NCI-H69 (cell line): ENCODE measurements around the gene MED25.

Source experiments
- DNase-seq: peaks from one replicate; lab custom pipeline; 2025; lab: John Stamatoyannopoulos, UW

MED25 gene

DNA sequence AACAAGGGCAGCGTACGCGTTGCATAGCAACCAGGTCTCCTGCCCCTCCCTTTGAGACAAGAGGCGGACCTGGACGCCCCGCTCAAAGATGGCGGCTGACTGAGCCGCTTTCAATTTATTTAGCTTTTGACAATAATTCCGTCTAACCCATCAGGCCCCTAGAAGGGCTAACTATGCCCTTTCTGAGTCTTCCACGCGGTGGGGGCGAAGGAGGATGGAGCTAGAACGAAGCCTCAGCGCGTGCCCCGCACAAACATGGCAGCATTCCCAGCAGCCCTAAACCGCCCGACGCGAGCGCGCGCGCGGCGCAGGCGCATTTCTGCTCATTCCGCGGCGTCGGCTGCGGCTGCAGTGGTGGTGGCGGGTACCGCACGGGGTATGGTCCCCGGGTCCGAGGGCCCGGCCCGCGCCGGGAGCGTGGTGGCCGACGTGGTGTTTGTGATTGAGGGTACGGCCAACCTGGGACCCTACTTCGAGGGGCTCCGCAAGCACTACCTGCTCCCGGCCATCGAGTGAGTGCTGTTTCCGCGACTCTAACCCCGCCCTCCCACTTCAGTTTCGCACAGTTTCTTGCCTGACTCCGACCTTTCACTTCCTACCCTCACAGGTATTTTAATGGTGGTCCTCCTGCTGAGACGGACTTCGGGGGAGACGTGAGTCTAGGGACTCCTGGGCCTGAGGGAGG, at the start of gene MED25:
TSS of gene MED25 (plus strand) at position 326 of the 685 bp plus-strand sequence. CDS start at position 379, 53 bp downstream.
- DNase-seq, result peak; percentile 91

DNA sequence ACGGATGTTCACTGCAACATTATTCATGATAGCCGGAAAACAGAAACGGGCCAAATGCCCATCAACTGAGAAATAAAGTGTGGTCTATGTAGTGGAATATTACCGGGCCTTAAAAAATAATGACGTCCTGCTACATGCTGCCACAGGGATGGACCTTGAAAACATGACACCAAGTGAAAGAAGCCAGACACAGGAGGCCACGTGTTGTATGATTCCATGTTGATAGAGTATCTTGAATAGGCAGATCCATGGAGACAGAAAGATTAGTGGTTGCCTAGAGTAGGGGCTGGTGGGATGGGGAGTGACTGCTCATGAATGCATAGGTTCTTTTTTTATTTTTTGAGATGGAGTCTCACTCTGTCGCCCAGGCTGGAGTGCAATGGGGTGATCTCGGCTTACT, 47.6 kb upstream of the MED25 start:
- no peak for DNase-seq

DNA sequence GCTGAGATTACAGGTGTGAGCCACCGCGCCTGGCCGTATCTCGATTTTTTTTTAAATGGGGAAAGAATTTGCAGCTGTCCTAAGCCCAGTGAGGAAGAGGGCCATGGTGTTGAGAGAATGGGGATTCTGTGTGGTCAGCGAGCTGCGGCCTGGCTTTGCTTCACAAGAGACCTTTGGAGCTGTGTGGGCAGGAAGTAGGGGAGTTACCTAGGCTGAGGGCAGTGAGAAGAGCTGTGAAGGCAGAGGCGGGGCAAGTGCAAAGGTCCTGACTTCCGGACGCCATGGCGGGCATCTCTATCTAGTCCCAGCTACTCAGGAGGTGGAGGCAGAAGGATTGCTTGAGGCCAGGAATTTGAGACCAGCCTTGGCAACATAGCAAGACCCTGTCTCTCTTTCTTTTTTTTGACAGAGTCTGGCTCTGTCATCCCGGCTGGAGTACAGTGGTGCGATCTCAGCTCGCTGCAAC, 46.4 kb upstream of the MED25 start:
- no peak for DNase-seq

DNA sequence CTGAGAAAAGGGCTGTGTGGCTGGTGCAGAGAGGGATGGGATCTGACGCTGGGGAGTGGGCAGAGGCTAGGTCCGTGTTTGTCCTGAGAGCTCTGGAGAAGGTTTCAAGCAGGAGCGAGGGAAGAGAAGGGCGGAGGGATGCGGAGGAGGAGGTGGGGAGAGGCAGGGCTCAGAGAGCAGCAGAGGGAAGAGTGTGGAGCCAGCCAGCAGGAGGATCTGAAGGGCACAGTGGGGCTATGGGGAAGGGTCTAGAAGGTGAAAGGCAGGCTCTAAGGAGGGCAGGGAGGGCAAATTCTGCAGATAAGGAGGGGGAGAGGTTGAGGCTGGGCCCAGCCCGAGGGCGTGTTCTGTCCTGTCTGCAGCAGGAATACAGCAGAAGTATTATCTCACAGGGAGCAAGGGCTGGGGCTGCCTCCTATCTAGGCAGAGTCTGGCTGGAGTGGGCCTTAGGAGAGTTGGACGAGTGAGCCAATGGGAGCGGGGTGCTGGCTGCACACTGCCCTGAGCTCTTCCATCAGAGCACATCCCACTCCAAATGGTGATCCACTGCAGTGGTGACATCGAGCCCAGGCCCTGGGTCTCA, 45.1 kb upstream of the MED25 start:
- no peak for DNase-seq

DNA sequence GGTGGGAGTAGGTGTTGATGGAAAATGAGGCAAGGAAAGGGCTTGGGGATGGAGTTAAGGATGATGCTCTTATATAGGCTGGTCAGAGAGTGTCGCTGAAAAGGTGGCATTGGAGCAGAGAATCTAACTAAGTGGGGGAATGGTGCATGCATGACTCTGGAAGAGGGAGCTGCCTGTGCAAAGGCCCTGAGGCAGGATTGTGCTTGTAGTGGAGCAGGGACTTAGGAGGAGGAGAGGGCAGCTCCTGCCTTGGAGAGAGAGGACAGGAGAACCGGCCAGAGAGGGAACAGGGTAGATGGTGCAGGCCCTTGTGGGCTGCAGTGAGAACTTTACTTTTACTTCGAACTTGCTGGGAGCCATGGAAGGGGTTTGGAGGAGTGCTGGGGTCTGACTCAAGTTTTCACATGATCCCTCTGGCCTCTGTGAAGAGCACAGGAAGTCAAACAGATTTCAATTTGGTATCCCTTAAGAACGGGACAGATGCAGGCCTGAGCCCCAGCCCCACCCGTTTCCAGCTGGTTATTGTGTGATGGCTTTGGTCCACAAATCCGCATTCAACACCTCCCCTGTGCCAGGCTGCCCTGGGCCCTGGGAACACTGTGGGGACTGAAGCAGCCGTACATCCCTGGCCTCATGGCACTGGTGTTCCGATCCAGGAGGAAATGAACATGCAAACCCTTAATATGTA, 44.3 kb upstream of the MED25 start:
- DNase-seq, result no peak

DNA sequence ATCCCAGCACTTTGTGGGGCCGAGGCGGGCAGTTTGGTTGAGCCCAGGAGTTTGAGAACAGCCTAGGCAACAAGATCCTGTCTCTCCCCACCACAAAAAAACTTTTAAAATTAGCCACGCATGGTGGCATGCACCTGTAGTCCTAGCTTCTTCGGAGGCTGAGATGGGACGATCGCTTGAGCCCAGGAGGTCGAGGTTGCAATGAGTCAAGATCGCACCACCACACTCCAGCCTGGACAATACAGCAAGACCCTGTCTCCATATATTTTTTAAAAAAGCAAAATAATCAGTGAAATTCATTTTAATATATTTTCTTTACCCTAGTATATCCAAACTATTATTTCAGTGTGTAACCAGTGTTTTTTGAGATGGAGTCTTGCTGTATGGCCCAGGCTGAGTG, 43.1 kb upstream of the MED25 start:
- no peak for DNase-seq

DNA sequence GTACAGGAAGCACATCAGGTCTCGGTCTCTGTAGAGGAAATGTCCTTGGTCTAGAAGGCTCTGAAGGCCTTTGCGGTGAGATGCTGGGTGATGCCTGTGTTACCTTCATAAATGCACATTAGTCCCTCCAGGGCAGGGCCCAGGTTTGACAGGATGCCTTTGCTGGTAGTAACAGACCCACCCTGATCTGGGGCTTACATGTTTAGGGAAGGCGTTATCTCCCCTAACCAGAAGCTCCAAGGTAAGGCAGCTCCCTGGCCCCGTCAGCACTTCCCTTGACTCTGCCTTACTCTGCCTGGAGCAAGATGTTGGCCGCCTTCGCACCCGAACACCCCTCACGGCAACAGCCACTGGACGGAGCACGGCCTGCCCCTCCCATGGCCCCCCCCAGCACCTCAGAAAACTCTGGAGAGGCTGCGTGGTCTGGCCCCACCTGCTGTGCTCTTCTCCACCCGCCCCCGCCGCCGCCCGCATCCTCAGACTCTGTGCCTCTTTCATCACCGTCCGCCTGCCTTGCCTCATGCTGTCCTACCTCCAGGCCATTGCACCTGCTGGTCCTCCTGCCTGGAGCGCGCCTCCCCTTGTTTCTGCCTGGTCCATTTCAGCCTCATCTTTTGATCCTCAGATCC, 42.2 kb upstream of the MED25 start:
- no peak for DNase-seq

DNA sequence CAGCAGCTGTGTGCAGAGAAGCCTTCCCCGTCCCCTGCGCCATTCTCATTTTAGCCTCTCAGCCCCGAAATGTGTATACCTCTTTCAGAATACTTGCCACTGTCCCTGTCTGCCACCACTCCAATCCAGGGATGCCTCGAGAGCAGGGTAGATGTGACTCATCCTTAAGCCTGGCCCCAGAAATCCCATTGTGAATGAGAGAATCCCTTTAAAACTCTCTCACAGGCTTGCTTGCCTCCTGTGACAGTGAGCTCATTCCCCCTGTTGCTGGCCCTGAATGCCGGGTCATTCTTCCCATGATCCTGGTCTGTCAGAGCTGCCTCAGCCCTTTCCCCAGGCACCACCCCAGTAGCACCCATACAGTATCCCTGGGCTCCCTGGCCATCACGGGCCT, 41.7 kb upstream of the MED25 start:
- DNase-seq, result no peak

DNA sequence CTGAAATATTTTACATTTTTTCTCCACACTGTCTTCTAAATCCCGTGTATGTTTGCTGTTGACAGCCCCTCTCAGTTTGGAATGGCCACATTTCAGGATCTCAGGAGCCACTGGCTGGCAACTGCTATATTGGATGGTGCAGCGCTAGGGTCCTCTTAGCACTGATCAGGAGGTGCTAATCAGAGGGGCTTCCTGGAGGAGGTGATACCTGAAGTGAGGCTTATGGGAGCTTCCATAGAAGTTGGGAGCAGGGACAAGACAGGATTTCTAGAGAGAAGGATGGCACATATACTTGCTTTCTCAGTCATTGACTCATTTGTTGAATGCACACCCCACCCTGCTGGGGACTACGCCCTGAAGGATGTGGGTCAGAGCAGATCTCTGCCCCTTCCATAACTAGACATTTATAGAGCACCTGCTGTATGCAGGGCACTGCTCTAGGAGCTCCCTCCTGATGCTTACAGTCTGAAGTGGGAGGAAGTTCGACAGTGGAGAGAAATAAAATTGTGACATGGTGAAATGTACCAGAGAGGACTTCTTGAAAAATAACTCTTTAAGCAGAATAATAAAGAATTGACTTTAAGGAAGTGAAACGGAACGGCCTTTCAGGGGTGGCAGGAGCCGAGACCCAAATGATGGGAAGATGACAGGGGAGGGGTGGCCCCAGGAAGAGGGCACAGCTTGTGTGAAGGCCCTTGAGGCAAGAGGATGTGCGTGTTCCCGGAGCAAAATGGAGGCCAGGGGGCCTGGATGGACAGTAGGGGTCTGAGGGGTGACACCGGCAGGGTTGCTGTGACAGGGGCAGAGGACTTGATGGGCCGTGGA, 38.1 kb upstream of the MED25 start:
- no peak for DNase-seq

DNA sequence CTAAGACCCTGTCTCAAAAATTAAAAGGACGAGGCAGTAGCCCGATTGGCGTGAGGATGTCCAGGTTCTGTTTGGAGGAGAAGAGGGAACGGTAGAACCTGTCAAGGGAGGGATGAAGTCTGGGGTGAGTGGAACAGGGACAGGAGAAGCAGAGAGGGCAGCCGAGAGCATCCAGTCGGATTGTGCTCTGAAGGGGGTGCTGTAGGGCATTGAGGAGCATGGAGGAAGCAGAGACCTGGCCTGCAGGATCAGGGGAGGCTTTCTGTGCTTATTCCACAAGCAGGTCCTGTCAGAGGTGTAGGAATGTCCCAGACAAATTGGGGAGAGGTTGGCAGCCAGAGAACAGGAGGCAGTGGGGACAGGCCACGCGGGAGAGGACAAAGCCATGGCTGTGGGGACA, 37.2 kb upstream of the MED25 start:
- DNase-seq, result no peak

DNA sequence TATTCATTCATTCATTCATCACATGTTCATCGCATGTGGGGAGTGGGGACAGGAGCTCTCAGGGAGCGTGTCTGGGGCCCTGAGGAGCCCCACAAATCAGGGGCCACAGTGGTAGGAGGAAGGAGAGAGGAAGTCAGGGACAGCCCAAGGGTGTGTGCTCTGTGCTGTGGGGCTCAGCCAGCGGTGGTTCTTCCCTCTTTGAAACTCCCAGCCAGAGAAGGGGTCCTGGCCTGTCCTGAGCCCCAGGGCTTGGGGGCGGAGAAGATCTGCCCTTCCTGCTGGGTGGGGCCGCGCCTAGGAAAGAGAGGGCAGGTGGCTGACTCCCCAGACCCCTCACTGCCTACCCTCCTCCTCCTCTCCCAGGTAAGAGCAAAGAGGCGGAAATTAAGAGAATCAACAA, 36.7 kb upstream of the MED25 start:
- no peak for DNase-seq

DNA sequence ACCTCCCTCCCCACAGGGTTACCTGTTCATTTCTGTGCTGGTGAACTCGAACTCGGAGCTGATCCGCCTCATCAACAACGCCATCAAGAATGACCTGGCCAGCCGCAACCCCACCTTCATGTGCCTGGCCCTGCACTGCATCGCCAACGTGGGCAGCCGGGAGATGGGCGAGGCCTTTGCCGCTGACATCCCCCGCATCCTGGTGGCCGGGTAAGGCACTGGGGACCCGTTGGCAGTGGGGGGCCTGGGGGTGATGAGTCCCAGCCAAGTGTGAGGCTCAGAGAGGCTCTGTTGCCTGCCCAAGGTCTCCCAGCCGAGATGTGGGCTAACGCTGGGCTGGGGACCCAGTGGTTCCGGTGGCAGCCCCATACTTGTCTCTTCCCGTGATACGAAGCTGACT, 35.6 kb upstream of the MED25 start:
- no peak for DNase-seq

DNA sequence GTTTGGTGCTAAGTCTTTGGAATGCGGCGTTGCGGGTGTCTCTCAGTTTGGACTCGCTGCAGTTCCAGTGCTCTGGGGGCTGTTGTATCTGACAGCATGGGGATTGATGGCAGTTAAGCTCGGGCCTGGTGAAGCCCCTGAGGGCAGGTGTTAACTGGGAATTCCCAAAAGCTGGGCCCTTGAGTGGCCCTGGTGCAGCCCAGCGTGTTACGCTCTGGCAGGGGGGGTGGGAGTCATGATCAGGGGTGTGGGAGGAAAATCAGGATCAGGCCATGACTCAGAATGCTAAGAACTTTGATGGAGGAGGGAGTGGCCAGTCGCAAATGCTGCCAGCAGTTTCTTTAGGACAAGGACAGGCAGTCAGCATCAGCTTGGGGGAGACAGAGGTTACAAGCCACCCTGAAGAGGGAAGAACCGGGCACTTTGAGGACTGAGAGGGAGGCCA, 31.7 kb upstream of the MED25 start:
- DNase-seq, result no peak

DNA sequence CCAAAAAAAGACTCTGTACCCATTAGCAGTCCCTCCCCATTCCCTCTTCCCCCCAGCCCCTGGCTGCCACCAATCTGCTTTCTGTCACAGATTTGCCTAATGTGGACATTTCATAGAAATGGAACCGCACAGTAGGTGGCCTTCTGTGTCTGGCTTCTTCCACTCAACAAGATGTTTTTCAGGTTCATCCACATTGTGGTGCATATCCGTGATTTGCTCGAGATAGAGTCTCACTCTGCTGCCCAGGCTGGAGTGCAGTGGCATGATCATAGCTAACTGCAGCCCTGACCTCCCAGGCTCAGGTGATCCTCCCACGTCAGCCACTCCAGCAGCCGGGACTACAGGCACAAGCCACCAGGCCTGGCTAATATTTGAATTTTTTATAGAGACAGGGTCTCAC, 30.3 kb upstream of the MED25 start:
- DNase-seq, result no peak

DNA sequence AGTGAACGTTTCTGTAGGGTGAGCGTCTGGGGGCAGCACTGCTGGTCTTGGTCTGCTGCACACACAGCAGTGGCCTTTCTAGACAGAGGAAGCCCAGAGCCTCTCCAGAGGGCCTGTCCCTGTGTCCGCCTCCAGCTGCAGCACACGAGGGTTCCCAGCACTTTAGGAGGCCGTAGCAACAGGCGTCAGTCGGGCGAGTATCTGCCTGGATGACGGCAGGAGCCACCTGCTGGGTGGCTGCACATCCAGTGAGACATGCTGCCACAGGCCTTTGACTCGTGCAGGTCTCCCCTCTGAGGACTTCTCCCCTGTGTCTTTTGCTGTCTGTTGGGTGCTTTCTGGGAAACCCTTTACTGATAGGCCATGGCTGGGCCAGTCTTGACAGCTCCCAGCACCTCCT, 29.2 kb upstream of the MED25 start:
- no peak for DNase-seq

DNA sequence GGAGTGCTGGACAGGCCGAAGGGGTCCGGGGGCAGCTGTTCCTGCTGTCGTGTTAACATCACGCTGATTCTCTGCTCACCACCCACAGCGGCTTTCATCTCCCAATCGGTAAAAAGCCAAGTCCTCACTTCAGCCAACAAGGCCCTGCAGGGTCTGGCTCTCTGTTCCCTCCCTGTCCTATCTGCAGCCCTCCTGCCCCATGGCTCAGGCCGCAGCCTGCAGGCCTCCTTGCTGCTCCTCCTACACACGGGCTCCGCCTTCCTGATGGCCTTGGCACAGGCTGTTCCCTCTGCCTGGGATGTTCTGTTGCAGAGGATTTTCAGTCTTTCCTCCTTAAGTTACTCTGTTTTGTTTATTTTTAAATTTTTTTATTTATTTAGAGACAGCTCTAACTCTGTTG, 27.2 kb upstream of the MED25 start:
- no peak for DNase-seq

DNA sequence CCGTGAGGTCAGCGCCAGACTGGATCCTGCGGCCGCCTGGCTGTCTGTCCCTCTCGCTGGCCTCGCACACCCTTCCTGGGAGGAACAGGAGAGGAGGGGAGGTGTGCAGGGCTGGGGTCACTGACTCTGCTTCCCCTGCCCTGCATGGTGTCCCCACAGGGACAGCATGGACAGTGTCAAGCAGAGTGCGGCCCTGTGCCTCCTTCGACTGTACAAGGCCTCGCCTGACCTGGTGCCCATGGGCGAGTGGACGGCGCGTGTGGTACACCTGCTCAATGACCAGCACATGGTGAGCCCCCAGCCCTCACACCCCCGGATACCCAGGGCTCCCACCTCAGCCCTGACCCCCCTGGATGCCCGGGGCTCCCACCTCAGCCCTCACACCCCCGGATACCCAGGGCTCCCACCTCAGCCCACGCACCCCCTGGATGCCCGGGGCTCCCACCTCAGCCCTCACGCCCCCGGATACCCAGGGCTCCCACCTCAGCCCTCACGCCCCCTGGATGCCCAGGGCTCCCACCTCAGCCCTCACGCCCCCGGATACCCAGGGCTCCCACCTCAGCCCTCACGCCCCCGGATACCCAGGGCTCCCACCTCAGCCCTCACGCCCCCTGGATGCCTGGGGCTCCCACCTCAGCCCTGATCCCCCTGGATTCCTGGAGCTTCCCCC, 26.2 kb upstream of the MED25 start:
- DNase-seq, result no peak

DNA sequence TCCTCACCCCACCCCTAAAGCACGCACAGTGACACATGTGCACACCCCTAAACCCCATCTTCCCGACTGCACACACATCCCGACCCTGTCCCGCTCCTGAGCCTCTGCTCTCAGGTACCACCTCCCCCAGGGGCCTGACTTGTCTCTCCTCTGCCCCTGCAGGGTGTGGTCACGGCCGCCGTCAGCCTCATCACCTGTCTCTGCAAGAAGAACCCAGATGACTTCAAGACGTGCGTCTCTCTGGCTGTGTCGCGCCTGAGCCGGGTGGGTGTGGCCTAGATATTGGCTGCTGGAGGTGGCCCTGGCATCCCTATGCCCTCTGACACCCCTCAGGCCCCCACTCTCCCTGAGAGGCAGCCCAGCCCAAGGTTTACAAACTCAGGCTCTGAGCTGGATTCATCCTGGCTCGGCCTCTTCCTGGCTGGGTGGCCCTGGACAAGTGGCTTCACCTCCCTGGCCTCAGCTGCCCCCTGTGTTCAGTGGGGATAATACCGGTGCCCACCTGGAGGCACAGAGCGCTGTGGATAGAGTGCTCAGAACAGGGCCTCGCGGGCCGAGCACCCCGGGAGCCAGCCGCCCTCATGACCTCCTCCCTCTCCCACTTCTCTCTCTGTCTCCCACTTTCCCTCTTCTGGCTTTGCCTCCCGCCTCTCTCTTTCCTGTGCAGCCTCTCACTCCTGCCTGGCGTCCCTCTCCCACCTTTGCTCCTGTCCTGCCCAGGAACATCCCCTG, 25.1 kb upstream of the MED25 start:
- DNase-seq, result no peak

DNA sequence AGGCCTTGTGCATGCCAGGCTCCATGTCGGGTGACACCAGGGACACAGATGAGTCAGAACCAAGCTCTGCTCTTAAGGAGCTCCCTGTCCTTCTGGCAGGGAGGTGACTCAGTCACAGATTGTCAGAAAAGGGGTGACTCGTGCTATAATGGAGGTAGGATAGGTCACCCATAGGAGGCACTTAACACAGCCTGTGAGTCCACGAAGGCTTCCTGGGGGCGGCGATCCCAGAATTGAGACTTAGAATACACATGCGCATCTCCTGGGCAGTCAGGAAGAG, 24.6 kb upstream of the MED25 start:
- no peak for DNase-seq

DNA sequence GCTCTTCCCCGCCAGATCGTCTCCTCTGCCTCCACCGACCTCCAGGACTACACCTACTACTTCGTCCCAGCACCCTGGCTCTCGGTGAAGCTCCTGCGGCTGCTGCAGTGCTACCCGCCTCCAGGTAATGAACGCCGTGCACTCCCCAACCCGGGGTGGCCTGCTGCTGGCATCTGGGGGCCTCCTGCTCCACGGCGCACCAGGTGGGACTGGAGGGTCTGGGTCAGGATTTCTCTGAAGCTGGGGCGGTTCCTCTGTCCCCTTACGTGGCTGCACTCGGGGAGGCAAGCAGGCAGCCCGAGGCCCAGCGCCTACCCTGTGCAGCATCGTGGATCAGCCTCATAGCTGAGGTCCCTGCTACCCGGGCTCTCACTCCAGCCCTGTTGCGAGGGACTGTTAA, 22.5 kb upstream of the MED25 start:
- no peak for DNase-seq

DNA sequence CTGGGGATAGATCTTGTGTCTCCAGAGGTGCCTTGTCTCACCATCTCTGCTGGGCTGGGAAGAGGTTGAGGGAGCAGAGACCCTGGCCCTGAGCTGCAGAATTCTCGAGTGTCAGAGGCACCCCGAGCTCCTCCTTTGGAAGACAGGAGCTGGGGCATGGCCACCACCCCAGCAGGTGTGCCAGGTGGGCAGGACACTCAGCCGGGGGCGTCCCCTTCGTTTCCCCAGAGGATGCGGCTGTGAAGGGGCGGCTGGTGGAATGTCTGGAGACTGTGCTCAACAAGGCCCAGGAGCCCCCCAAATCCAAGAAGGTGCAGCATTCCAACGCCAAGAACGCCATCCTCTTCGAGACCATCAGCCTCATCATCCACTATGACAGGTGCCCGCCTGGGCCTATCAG, 19.5 kb upstream of the MED25 start:
- DNase-seq, result no peak
